GM21723 (cell line): Measurements from ENCODE around the gene CENATAC.
"Not testable (repeated sequence)": the region's sequence is repeated elsewhere in the genome, so short reads cannot be mapped to it uniquely, and the experiment has no call there.

ENCODE experiments used
- ATAC-seq: cut with Tn5 transposase; IDR thresholded peaks from one replicate; pipeline ENCODE4 v1.9.1; 2021; ENCODE audit warnings: mild to moderate bottlenecking, moderate library complexity; ENCODE audit not compliant: unreplicated experiment

The CENATAC gene

GRCh38 chr11:119051440-119052162 is 53.7 kb downstream of the CENATAC start:
- ATAC-seq, result peak; percentile 51

DNA sequence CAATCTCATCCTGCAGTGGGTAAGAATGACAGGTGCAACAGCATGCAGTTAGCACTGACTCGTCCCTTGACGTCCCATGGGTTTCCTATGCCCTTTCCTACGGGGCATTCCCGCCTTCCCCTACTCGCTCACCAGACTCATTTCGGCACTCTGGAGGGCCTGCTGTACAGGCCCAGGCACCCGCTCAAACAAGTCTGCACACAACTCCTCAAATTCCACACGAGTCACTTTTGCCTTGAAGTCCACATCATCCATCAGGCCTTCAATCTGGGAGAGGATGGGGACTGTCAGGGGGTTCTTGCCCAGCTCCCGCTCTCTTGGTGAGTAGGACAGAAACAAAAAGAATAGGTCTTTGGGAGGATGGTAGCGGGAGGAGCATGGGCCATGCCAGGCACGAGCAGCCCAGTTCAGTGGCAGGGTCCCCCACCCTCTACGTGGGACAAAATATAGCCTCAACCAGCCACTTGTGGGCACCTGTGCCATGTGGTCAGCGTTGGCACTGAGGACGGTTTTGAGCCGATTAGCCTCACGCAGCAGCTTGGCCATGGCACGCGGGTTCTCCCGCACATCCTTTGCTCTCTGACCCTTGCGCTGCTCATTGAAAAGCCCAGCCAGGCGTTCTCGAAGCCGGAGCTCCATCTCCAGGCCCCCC is 54.4 kb downstream of the CENATAC start:
- ATAC-seq, result no peak

GRCh38 chr11:119054418-119054817 is 56.5 kb downstream of the CENATAC start:
- no peak for ATAC-seq

DNA sequence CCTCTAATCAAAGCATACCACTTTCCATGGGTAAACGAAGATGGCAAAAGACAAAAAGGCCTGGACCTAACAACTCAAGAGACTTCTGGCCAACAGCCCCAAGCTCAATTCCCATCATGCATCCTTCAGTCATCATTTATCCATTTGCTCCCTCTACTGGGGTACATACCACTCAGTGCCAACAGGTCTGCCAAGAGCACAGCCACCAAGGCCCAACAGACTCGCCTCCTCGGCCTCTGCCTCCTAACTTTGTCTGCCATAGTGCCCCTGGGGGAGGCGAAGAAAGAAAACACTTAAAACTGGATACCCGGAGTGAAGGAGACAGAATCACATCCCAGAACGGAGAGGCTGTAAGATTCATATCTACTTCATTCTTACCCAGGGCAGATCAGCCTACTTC is 58.0 kb downstream of the CENATAC start:
- ATAC-seq, result no peak

DNA sequence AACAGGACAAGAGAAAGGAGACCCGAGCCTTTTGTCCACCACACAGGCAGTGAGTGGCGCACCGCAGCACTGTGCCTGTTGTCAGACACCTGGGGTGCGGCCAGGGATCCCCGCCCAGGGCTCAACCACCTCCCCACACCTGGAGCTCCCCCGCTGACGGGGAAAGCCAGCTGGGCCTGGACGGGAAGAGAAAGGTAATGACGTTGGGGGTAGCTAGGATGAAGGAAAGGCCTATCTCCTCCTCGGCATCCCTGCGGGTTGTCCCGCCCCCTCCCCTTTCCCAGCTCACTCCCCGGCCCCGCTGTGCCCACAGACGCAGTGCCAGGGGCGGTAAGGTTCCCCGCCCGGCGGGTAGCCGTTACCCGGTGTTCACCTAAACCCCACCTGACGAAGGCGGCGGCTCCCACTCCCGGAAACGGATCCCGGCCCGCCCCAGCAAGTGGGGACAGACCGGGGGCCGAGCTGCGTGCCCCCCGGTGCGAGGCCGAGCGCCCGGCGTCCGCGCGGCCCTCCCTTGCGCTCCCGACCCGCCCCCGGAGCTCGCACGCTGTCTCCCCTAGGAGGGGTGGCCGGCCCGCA is 58.6 kb downstream of the CENATAC start:
- peak; percentile 16 for ATAC-seq

GRCh38 chr11:119057000-119057769 is 59.2 kb downstream of the CENATAC start, which contains the start of gene HYOU1:
TSS of gene HYOU1 (minus strand) at chr11:119057205. CDS start at chr11:119056160, 1,045 bp downstream.
- peak; percentile 87 for ATAC-seq

DNA sequence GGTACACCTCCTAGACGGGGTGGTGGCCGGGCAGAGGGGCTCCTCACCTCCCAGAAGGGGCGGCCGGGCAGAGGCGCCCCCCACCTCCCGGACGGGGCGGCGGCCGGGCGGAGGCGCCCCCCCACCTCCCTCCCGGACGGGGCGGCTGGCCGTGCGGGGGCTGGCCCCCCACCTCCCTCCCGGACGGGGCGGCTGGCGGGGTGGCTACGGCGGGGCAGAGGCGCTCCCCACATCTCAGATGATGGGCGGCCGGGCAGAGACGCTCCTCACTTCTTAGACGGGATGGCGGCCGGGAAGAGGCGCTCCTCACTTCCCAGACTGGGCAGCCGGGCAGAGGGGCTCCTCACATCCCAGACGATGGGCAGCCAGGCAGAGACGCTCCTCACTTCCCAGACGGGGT is 61.2 kb downstream of the CENATAC start:
- not testable (repeated sequence) for ATAC-seq

DNA sequence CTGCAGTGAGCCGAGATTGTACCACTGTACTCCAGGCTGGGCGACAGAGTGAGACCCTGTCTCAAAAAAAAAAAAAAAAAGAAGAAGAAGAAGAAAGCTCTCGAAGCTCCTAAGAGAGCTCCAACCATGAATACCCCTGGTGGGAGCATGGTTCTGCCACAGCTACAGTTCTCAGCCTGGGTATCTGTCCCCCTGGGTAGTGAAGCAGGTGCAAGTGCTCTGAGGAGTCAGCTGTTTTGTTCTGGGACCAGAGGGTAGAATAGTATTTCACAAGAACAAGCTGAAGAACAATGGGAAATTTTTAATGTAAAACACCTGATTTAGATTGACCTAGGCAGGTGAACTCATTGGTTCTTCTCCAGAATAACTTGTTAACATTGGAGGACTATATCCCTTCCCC is 63.3 kb downstream of the CENATAC start:
- no peak for ATAC-seq

DNA sequence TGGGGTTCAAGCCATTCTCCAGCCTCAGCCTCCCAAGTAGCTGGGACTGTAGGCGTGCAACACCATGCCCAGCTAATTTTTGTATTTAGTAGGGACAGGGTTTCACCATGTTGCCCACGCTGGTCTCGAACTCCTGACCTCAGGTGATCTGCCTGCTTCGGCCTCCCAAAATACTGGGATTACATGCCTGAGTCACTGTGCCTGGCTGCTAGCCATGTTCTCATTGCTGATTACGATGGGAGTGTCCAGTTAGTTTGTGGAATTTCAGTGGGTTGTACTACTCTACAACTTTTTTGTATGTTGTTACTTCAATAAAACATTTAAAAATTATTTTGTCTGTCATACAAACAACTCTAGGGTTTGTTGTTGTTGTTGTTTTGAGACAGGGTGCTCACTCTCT is 64.8 kb downstream of the CENATAC start:
- ATAC-seq, result no peak

DNA sequence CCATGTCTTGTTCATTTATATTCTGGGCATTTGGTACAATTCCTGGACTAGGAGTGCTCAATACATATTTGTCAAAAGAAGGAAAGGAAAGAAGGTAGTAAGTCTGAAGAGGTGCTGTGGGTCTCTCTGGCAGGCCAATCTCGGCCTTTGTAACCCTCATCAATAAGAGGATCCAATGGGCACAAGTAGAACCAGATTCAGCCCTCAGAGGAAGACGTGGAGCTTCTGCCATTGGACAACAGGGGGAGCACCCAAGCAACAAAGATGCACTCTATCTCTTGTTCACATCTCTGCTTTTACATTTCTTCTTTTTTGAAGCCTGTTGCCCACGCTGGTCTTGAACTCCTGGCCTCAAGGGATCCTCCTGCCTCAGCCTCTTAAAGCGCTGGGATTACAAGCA is 67.4 kb downstream of the CENATAC start:
- ATAC-seq, result no peak
